HG02798 (cell line): ENCODE measurements around the gene TRABD2B.

ENCODE experiments used
- ATAC-seq: cut with Tn5 transposase; IDR thresholded peaks from one replicate; pipeline ENCODE4 v1.9.1; 2021; ENCODE audit warnings: mild to moderate bottlenecking; ENCODE audit not compliant: unreplicated experiment, poor library complexity

Gene TRABD2B

GRCh38 chr1:48023488-48023887 lies 26.3 kb upstream of the TRABD2B start:
- no peak for ATAC-seq

GRCh38 chr1:48022306-48022705 lies 25.1 kb upstream of the TRABD2B start:
- no peak for ATAC-seq

- no peak for ATAC-seq
Observed at GRCh38 chr1:48021792-48022191, 24.6 kb upstream of the TRABD2B start.

- ATAC-seq = no peak
Observed at GRCh38 chr1:48019714-48020315, 22.6 kb upstream of the TRABD2B start.

GRCh38 chr1:48018799-48019198 lies 21.6 kb upstream of the TRABD2B start:
- ATAC-seq = no peak

- no peak for ATAC-seq
Observed at GRCh38 chr1:48017716-48018115, 20.5 kb upstream of the TRABD2B start.

- ATAC-seq = no peak
Observed at GRCh38 chr1:48016515-48016914, 19.3 kb upstream of the TRABD2B start.

GRCh38 chr1:48013270-48013669 lies 16.1 kb upstream of the TRABD2B start:
- ATAC-seq = no peak

GRCh38 chr1:48007047-48007446 lies 9.9 kb upstream of the TRABD2B start:
- no peak for ATAC-seq

GRCh38 chr1:48006264-48006663 lies 9.1 kb upstream of the TRABD2B start:
- ATAC-seq = no peak

GRCh38 chr1:48005253-48006117 lies 8.3 kb upstream of the TRABD2B start:
- ATAC-seq = no peak

- ATAC-seq = no peak
Observed at GRCh38 chr1:48003741-48004531, 6.8 kb upstream of the TRABD2B start.

- ATAC-seq = no peak
Observed at GRCh38 chr1:48002142-48002541, 5.0 kb upstream of the TRABD2B start.

GRCh38 chr1:48001696-48002095 lies 4.5 kb upstream of the TRABD2B start:
- ATAC-seq = no peak

- ATAC-seq = no peak
Observed at GRCh38 chr1:48000883-48001282, 3.7 kb upstream of the TRABD2B start.

GRCh38 chr1:47999097-47999496 lies 1.9 kb upstream of the TRABD2B start:
- no peak for ATAC-seq

GRCh38 chr1:47998396-47998990 lies 1.3 kb upstream of the TRABD2B start:
- ATAC-seq = no peak

GRCh38 chr1:47996406-47997226 lies 569 bp downstream of the TRABD2B start:
- ATAC-seq = no peak

GRCh38 chr1:47996060-47996405 lies 1.2 kb downstream of the TRABD2B start:
- ATAC-seq = no peak
